ENCODE data around the gene IFFO2. TPM values are rescaled to one million over a fixed set of nuclear protein-coding genes. Genes with fewer than 3 reads are reported as not detected.

IFFO2 gene
- total RNA-seq: 17.6 and 19.9 TPM in 2 replicates

GRCh38 chr1:18956193-18957135 lies at the start of gene IFFO2:
Gene IFFO2, minus strand, starts transcription at chr1:18956676. Its CDS starts 344 bp downstream, at chr1:18956332.

GRCh38 chr1:18902523-18903290 lies 53.8 kb downstream of the IFFO2 start, which contains the start of gene ALDH4A1:
Gene ALDH4A1, minus strand, starts transcription at chr1:18902555. Its CDS starts 32 bp downstream, at chr1:18902523.

GRCh38 chr1:18859560-18859959 lies 96.9 kb downstream of the IFFO2 start, which contains the start of gene TAS1R2:
Gene TAS1R2, minus strand, starts transcription at chr1:18859660. Its CDS starts 0 bp downstream, at chr1:18859660.

Other genes starting within 250 kb of the IFFO2 start
- gene TAS1R2, start 97.0 kb downstream of the IFFO2 start, total RNA-seq: not detected in 2 replicates
- 24.6 and 26.0 TPM in 2 replicates for gene ALDH4A1, start 54.1 kb downstream of the IFFO2 start, total RNA-seq